HEK293 (cell line): Measurements from ENCODE around the gene IGSF3.

ENCODE experiments used
- CTCF ChIA-PET: fragments of 350-600 bp; formaldehyde crosslinking; extraction: SDS; loops from one replicate; lab custom pipeline; 2021; ENCODE audit warnings: antibody characterized with exemption; lab: Yijun Ruan, JAX
- POLR2A ChIA-PET: fragments of 300-600 bp; formaldehyde crosslinking; extraction: SDS; loops from one replicate; lab custom pipeline; 2020; ENCODE audit warnings: antibody characterized with exemption, inconsistent platforms; lab: Yijun Ruan, JAX
- H3K27ac ChIP-seq: fragments of 200-500 bp; sonication (Bioruptor generic); 2 replicates; pipeline ENCODE4 v1.5.1; 2014; ENCODE audit warnings: low read depth, low read length, control low read depth, inconsistent platforms; ENCODE audit errors: extremely low read depth
- H3K36me3 ChIP-seq, 2 experiments: fragments of 200-500 bp in 1 of 2; sonication (Bioruptor generic) in 1 of 2; 1 replicate in 1 of 2; 2 replicates in 1 of 2; pipeline ENCODE4 v1.5.1; 2014 to 2017; ENCODE audit warnings: inconsistent platforms in 2 of 2, low read length in 2 of 2; ENCODE audit not compliant: control insufficient read depth in 2 of 2, insufficient read depth in 1 of 2
- H3K4me1 ChIP-seq: fragments of 200-500 bp; sonication (Bioruptor generic); 2 replicates; pipeline ENCODE4 v1.5.1; 2014; ENCODE audit warnings: mild to moderate bottlenecking, low read length, inconsistent platforms; ENCODE audit not compliant: control insufficient read depth, insufficient read depth
- H3K4me3 ChIP-seq: 2 replicates; pipeline ENCODE4 v1.5.1; 2011; ENCODE audit warnings: low read depth, mild to moderate bottlenecking, control low read depth, low read length, moderate library complexity
- H3K9me3 ChIP-seq: fragments of 200-500 bp; sonication (Bioruptor generic); 2 replicates; pipeline ENCODE4 v1.5.1; 2014; ENCODE audit warnings: low read depth, low read length, inconsistent platforms; ENCODE audit not compliant: control insufficient read depth, insufficient read depth
- BCL11B ChIP-seq: fragments of 450-650 bp; formaldehyde crosslinking; IDR thresholded peaks from 2 replicates; pipeline ENCODE4 v1.5.1; 2016; ENCODE audit warnings: low read depth, missing biosample characterization, missing genetic modification characterization
- GLIS1 ChIP-seq: fragments of 450-650 bp; formaldehyde crosslinking; IDR thresholded peaks from 2 replicates; pipeline ENCODE4 v1.5.1; 2016; ENCODE audit warnings: missing biosample characterization, missing genetic modification characterization
- PATZ1 ChIP-seq: fragments of 450-650 bp; formaldehyde crosslinking; IDR thresholded peaks from 2 replicates; pipeline ENCODE4 v1.5.1; 2016; ENCODE audit warnings: missing biosample characterization, missing genetic modification characterization
- RBAK ChIP-seq: fragments of 450-650 bp; formaldehyde crosslinking; IDR thresholded peaks from 2 replicates; pipeline ENCODE4 v1.5.1; 2016; ENCODE audit warnings: missing biosample characterization, missing genetic modification characterization
- SALL2 ChIP-seq: fragments of 450-650 bp; formaldehyde crosslinking; IDR thresholded peaks from 2 replicates; pipeline ENCODE4 v1.5.0; 2017; ENCODE audit warnings: missing biosample characterization, mild to moderate bottlenecking, missing genetic modification characterization, borderline replicate concordance
- SP3 ChIP-seq: fragments of 450-650 bp; formaldehyde crosslinking; IDR thresholded peaks from 2 replicates; pipeline ENCODE4 v1.5.1; 2016; ENCODE audit warnings: missing biosample characterization, missing genetic modification characterization
- WT1 ChIP-seq: fragments of 450-650 bp; formaldehyde crosslinking; IDR thresholded peaks from 2 replicates; pipeline ENCODE4 v1.5.1; 2016; ENCODE audit warnings: missing biosample characterization, missing genetic modification characterization
- YY1 ChIP-seq: fragments of 450-650 bp; formaldehyde crosslinking; IDR thresholded peaks from 2 replicates; pipeline ENCODE4 v1.5.1; 2018; ENCODE audit warnings: missing biosample characterization, missing genetic modification characterization
- YY2 ChIP-seq: fragments of 450-650 bp; formaldehyde crosslinking; IDR thresholded peaks from 2 replicates; pipeline ENCODE4 v1.5.1; 2016; ENCODE audit warnings: missing biosample characterization, missing genetic modification characterization
- ZBTB10 ChIP-seq: fragments of 450-650 bp; formaldehyde crosslinking; IDR thresholded peaks from 2 replicates; pipeline ENCODE4 v1.5.1; 2016; ENCODE audit warnings: missing biosample characterization, missing genetic modification characterization
- ZBTB49 ChIP-seq: fragments of 450-650 bp; formaldehyde crosslinking; IDR thresholded peaks from 2 replicates; pipeline ENCODE4 v1.5.1; 2016; ENCODE audit warnings: missing biosample characterization, missing genetic modification characterization, low read depth
- ZNF146 ChIP-seq: fragments of 450-650 bp; formaldehyde crosslinking; IDR thresholded peaks from 2 replicates; pipeline ENCODE4 v1.5.1; 2016; ENCODE audit warnings: missing biosample characterization, missing genetic modification characterization
- ZNF16 ChIP-seq: fragments of 450-650 bp; formaldehyde crosslinking; IDR thresholded peaks from 2 replicates; pipeline ENCODE4 v1.5.1; 2016; ENCODE audit warnings: low read depth, missing biosample characterization, missing genetic modification characterization
- ZNF175 ChIP-seq: fragments of 450-650 bp; formaldehyde crosslinking; IDR thresholded peaks from 2 replicates; pipeline ENCODE4 v1.5.1; 2016; ENCODE audit warnings: missing biosample characterization, missing genetic modification characterization
- ZNF221 ChIP-seq: fragments of 450-650 bp; formaldehyde crosslinking; IDR thresholded peaks from 2 replicates; pipeline ENCODE4 v1.5.1; 2017; ENCODE audit warnings: missing biosample characterization, missing genetic modification characterization, borderline replicate concordance
- ZNF239 ChIP-seq: fragments of 450-650 bp; formaldehyde crosslinking; IDR thresholded peaks from 2 replicates; pipeline ENCODE4 v1.5.1; 2016; ENCODE audit warnings: missing biosample characterization, missing genetic modification characterization
- ZNF311 ChIP-seq: fragments of 450-650 bp; formaldehyde crosslinking; IDR thresholded peaks from 2 replicates; pipeline ENCODE4 v1.5.1; 2017; ENCODE audit warnings: missing biosample characterization, missing genetic modification characterization, borderline replicate concordance
- ZNF335 ChIP-seq: fragments of 450-650 bp; formaldehyde crosslinking; conservative IDR thresholded peaks from 2 replicates; pipeline ENCODE4 v1.5.1; 2016; ENCODE audit warnings: missing biosample characterization, missing genetic modification characterization
- ZNF521 ChIP-seq: fragments of 450-650 bp; formaldehyde crosslinking; IDR thresholded peaks from 2 replicates; pipeline ENCODE4 v1.5.1; 2017; ENCODE audit warnings: missing biosample characterization, mild to moderate bottlenecking, missing genetic modification characterization
- ZNF621 ChIP-seq: fragments of 450-650 bp; formaldehyde crosslinking; IDR thresholded peaks from 2 replicates; pipeline ENCODE4 v1.5.1; 2017; ENCODE audit warnings: missing biosample characterization, missing genetic modification characterization
- ZNF704 ChIP-seq: fragments of 450-650 bp; formaldehyde crosslinking; IDR thresholded peaks from 2 replicates; pipeline ENCODE4 v1.5.1; 2016; ENCODE audit warnings: missing biosample characterization, missing genetic modification characterization
- ZNF792 ChIP-seq: fragments of 450-650 bp; formaldehyde crosslinking; IDR thresholded peaks from 2 replicates; pipeline ENCODE4 v1.5.1; 2016; ENCODE audit warnings: missing biosample characterization, missing genetic modification characterization
- TF ChIP-seq, protein P1 (sequence below): fragments of 450-650 bp; formaldehyde crosslinking; IDR thresholded peaks from 2 replicates; pipeline ENCODE4 v1.5.1; 2016; ENCODE audit warnings: missing biosample characterization, missing genetic modification characterization, low read depth
- TF ChIP-seq, protein P2 (sequence below): fragments of 450-650 bp; formaldehyde crosslinking; IDR thresholded peaks from 2 replicates; pipeline ENCODE4 v1.5.1; 2017; ENCODE audit warnings: missing biosample characterization, missing genetic modification characterization

The IGSF3 gene

GRCh38 chr1:116528329-116529083, 139.0 kb downstream of the IGSF3 start (continued):
- TF ChIP-seq ZNF239 (tag by site-specific recombination) (no peak), ZBTB10 (tag by site-specific recombination) (no peak), GLIS1 (tag by site-specific recombination) (no peak), YY1 (no peak), ZNF621 (no peak)

- Histone ChIP-seq H3K4me3 (no peak overlapping the region), H3K27ac (no peak overlapping the region), H3K9me3 (no peaks in the 10 kb centered on the region), H3K36me3 (no peaks in the 10 kb centered on the region), H3K4me1 (no peaks in the 10 kb centered on the region)
- no peak for TF ChIP-seq PATZ1 (tag by site-specific recombination)
- TF ChIP-seq YY2 (tag by site-specific recombination): no peak
- no peak for TF ChIP-seq ZNF335 (tag by site-specific recombination)
- no peak for TF ChIP-seq ZNF16
- no peak for TF ChIP-seq WT1 (tag by site-specific recombination)
- TF ChIP-seq ZNF311 (tag by site-specific recombination): no peak
- TF ChIP-seq ZNF175: no peak
- TF ChIP-seq, protein P1, sequence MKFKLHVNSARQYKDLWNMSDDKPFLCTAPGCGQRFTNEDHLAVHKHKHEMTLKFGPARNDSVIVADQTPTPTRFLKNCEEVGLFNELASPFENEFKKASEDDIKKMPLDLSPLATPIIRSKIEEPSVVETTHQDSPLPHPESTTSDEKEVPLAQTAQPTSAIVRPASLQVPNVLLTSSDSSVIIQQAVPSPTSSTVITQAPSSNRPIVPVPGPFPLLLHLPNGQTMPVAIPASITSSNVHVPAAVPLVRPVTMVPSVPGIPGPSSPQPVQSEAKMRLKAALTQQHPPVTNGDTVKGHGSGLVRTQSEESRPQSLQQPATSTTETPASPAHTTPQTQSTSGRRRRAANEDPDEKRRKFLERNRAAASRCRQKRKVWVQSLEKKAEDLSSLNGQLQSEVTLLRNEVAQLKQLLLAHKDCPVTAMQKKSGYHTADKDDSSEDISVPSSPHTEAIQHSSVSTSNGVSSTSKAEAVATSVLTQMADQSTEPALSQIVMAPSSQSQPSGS: no peak
- TF ChIP-seq BCL11B (tag by site-specific recombination): no peak
- TF ChIP-seq ZNF521 (tag by site-specific recombination): no peak
- no peak for TF ChIP-seq ZNF146 (tag by site-specific recombination)
- no peak for TF ChIP-seq SALL2 (tag by site-specific recombination)
- TF ChIP-seq ZNF221: no peak
- TF ChIP-seq ZNF792: no peak
- no peak for TF ChIP-seq ZBTB49 (tag by site-specific recombination)
- no peak for TF ChIP-seq ZNF704 (tag by site-specific recombination)
- TF ChIP-seq, protein P2, sequence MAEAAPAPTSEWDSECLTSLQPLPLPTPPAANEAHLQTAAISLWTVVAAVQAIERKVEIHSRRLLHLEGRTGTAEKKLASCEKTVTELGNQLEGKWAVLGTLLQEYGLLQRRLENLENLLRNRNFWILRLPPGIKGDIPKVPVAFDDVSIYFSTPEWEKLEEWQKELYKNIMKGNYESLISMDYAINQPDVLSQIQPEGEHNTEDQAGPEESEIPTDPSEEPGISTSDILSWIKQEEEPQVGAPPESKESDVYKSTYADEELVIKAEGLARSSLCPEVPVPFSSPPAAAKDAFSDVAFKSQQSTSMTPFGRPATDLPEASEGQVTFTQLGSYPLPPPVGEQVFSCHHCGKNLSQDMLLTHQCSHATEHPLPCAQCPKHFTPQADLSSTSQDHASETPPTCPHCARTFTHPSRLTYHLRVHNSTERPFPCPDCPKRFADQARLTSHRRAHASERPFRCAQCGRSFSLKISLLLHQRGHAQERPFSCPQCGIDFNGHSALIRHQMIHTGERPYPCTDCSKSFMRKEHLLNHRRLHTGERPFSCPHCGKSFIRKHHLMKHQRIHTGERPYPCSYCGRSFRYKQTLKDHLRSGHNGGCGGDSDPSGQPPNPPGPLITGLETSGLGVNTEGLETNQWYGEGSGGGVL (tag by site-specific recombination): no peak
- TF ChIP-seq SP3 (tag by site-specific recombination): no peak
- no peak for TF ChIP-seq RBAK (tag by site-specific recombination)
- CTCF ChIA-PET: no interaction called here
- POLR2A ChIA-PET: no interaction called here
These were observed 142.1 kb downstream of the IGSF3 start for GRCh38 chr1:116525440-116525839.
